ENCODE results near the gene JADE1. TPM values are rescaled to one million over a fixed set of nuclear protein-coding genes. Genes with fewer than 3 reads are reported as not detected.

The JADE1 gene
- total and polyA plus RNA-seq, 2 of the 13 experiments (the other 11 are each of a cell fraction or from before 2014, with no cell fraction given): 5.4 to 19.3 TPM

DNA sequence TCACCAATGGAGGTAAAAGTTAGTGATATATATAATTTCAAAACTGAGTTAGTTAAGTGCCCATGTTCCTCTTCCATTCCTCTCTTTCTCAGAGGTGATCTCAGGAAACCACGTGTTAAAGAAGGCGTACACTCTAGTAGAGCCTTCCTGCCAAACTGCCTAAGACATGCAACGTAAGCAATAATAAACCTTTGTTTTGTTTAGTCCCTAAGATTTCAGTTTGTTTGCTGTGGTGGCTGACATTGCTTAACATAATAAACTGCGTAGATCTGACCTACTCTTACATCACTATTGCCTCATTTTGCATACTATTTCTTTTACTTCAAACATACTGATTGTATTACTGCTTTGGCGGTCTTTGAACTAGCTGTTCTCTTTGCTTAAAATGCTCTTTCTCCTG is 99.2 kb downstream of the JADE1 start:
- Histone ChIP-seq H2AFZ (ENCODE audit: low read length) (no peak overlapping the region), H3K4me3 (replicated peaks in 1 of 3; ENCODE audit: insufficient read depth in 1 of 3, low read depth in 2 of 3, low read length in 3 of 3) (no peak overlapping the region), H3K9ac (ENCODE audit: insufficient read depth, low read depth, low read length) (no peak overlapping the region), H4K20me1 (ENCODE audit: insufficient read depth, low read length) (no peaks in the 10 kb centered on the region), H3K9me3 (ENCODE audit: low read length) (no peaks in the 10 kb centered on the region), H3K4me2 (ENCODE audit: low read depth, low read length) (no peak overlapping the region), H3K79me2 (ENCODE audit: insufficient read depth, low read length) (no peaks in the 10 kb centered on the region), H3K36me3 (replicated peaks in 1 of 2; ENCODE audit: control insufficient read depth in 1 of 2, insufficient read depth in 2 of 2, low read length in 2 of 2) (no peaks in the 10 kb centered on the region), H3K4me1 (ENCODE audit: insufficient read depth, low read length) (no peaks in the 10 kb centered on the region), H3K27me3 (ENCODE audit: control insufficient read depth in 1 of 2, insufficient read depth in 2 of 2, low read length in 2 of 2) (no peaks in the 10 kb centered on the region; a peak in 1 of 5 replicates), H3K27ac (ENCODE audit: extremely low read length, insufficient read depth, low read length) (no peak overlapping the region)
- CTCF ChIA-PET (ENCODE audit: low intra/inter-chr PET ratio, low total read pairs): no interaction called here
- no peak for FAIRE-seq
- no peak for ATAC-seq
- BruUV-seq (replicated peaks): no TSS peak
- intact Hi-C loops (cut with micrococcal nuclease; ENCODE audit: unreplicated experiment): no loop called here
- 95% methylated on average over 5 of the region's 5 CpGs for WGBS (ENCODE audit: low lambda C conversion rate)
- POLR2A ChIA-PET: no interaction called here
- TF ChIP-seq, protein P1, sequence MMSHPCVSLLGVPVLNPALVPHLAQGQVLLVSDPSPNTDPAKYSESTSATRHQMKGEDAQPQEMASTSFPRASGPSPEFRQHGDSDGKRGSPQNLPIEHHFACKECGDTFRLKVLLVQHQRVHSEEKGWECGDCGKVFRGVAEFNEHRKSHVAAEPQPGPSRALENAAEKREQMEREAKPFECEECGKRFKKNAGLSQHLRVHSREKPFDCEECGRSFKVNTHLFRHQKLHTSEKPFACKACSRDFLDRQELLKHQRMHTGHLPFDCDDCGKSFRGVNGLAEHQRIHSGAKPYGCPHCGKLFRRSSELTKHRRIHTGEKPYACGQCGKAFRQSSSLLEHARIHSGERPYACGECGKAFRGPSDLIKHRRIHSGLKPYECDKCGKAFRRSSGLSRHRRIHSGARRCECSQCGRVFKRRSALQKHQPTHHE (CRISPR knock-in tag; IDR thresholded peaks at IDR 0.05; ENCODE audit: borderline replicate concordance): no peak
- 0 out of 2 replicates have a peak, but pooled peaks have one; percentile 9 for TF ChIP-seq CEBPB (IDR thresholded peaks at IDR 0.05; ENCODE audit: borderline replicate concordance, low read depth, low read length)
- in situ Hi-C loops (cut with HindIII; ENCODE audit: extremely low pct_ligation_motif_present, low pct_unique_long_range_greater_than_20kb): no loop called here
- no peak for DNase-seq (ENCODE audit: low spot score)

DNA sequence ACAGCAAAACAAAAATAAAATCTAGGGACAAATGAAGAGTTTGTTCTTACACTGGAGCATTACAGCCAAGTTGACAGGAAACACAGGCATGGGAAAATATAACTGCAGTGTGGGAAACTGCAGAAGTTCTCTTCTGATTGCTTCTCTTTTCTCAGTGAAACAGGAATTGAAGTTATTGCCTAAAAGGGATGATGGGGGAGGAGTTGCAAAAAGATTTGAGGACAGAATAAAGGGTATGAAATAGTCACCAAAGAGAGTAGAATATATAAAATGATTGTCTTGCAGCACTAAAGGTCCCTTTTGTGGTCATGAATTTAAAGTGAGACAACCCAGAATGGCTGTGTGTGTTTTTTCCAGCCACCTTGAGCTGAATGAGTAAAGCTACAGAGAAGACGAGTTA is 103.7 kb downstream of the JADE1 start:
- no peak for ATAC-seq
- CTCF ChIA-PET (ENCODE audit: low intra/inter-chr PET ratio, low total read pairs): no interaction called here

More for the DNA sequence above, 103.7 kb downstream of the JADE1 start:
- H3K27me3 ChIP-seq (ENCODE audit: control insufficient read depth in 1 of 2, insufficient read depth in 2 of 2, low read length in 2 of 2): no peaks in the 10 kb centered on the region; a peak in 1 of 5 replicates
- no peaks in the 10 kb centered on the region for H3K4me1 ChIP-seq (ENCODE audit: insufficient read depth, low read length)
- BruUV-seq (replicated peaks): no TSS peak
- FAIRE-seq (no peak), DNase-seq (ENCODE audit: low spot score) (no peak)
- no peak for TF ChIP-seq REXO4 (CRISPR knock-in tag; IDR thresholded peaks at IDR 0.05; ENCODE audit: borderline replicate concordance)
- TF ChIP-seq AKAP8 (CRISPR knock-in tag; IDR thresholded peaks at IDR 0.05): no peak
- no peak for TF ChIP-seq ZNF598 (CRISPR knock-in tag; IDR thresholded peaks at IDR 0.05; ENCODE audit: borderline replicate concordance)
- TF ChIP-seq, protein P2, sequence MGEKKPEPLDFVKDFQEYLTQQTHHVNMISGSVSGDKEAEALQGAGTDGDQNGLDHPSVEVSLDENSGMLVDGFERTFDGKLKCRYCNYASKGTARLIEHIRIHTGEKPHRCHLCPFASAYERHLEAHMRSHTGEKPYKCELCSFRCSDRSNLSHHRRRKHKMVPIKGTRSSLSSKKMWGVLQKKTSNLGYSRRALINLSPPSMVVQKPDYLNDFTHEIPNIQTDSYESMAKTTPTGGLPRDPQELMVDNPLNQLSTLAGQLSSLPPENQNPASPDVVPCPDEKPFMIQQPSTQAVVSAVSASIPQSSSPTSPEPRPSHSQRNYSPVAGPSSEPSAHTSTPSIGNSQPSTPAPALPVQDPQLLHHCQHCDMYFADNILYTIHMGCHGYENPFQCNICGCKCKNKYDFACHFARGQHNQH (CRISPR knock-in tag; IDR thresholded peaks at IDR 0.05): no peak
- TF ChIP-seq, protein P3, sequence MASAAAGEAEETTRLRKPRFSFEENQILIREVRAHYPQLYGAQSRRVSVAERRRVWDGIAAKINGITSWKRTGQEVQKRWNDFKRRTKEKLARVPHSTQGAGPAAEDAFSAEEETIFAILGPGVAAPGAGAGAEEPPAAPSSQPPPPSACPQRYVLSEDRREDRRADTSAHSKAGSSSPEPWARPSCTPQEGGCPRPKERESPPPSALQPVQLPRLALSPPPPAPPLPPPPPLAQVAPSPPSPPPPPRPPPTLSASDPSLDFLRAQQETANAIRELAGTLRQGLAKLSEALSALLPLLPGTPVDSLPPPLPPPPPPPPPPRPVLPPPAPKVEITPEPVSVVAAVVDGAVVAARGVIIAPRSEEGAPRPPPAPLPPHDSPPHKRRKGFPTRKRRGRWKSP (CRISPR knock-in tag; IDR thresholded peaks at IDR 0.05): no peak
- no peak for TF ChIP-seq RFXANK (CRISPR knock-in tag; IDR thresholded peaks at IDR 0.05)
- TF ChIP-seq ETV5 (CRISPR knock-in tag; IDR thresholded peaks at IDR 0.05; ENCODE audit: borderline replicate concordance): no peak
- no peak for TF ChIP-seq ISX (CRISPR knock-in tag; conservative IDR thresholded peaks at IDR 0.05)
- TF ChIP-seq, protein P4, sequence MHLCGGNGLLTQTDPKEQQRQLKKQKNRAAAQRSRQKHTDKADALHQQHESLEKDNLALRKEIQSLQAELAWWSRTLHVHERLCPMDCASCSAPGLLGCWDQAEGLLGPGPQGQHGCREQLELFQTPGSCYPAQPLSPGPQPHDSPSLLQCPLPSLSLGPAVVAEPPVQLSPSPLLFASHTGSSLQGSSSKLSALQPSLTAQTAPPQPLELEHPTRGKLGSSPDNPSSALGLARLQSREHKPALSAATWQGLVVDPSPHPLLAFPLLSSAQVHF (CRISPR knock-in tag; IDR thresholded peaks at IDR 0.05): no peak
- no peak for TF ChIP-seq BORCS8-MEF2B (CRISPR knock-in tag; IDR thresholded peaks at IDR 0.05)
- no peak for TF ChIP-seq ZNF260 (CRISPR knock-in tag; IDR thresholded peaks at IDR 0.05; ENCODE audit: borderline replicate concordance, low read depth)
- no peak for TF ChIP-seq KDM5A (IDR thresholded peaks at IDR 0.05; ENCODE audit: borderline replicate concordance, low read length)
- no peak for TF ChIP-seq HNRNPH1 (optimal IDR thresholded peaks at IDR 0.05; ENCODE audit: low read depth, low read length)
- no peak for TF ChIP-seq ZNF543 (CRISPR knock-in tag; IDR thresholded peaks at IDR 0.05)
- no peaks in the 10 kb centered on the region for H3K79me2 ChIP-seq (ENCODE audit: insufficient read depth, low read length)
- no peaks in the 10 kb centered on the region for H4K20me1 ChIP-seq (ENCODE audit: insufficient read depth, low read length)
- H3K9me3 ChIP-seq (ENCODE audit: low read length): no peaks in the 10 kb centered on the region
- no peak overlapping the region for H3K9ac ChIP-seq (ENCODE audit: insufficient read depth, low read depth, low read length)
- no peak overlapping the region for H2AFZ ChIP-seq (ENCODE audit: low read length)
- POLR2A ChIA-PET: no interaction called here
- H3K27ac ChIP-seq (ENCODE audit: extremely low read length, insufficient read depth, low read length): no peak overlapping the region
- no peaks in the 10 kb centered on the region for H3K36me3 ChIP-seq (replicated peaks in 1 of 2; ENCODE audit: control insufficient read depth in 1 of 2, insufficient read depth in 2 of 2, low read length in 2 of 2)
- whole genome bisulfite sequencing (ENCODE audit: low lambda C conversion rate): 100% methylated on average over 1 of the region's 1 CpG
- intact Hi-C loops (cut with micrococcal nuclease; ENCODE audit: unreplicated experiment): no loop called here
- no peak overlapping the region for H3K4me3 ChIP-seq (replicated peaks in 1 of 3; ENCODE audit: insufficient read depth in 1 of 3, low read depth in 2 of 3, low read length in 3 of 3)
- in situ Hi-C loops (cut with HindIII; ENCODE audit: extremely low pct_ligation_motif_present, low pct_unique_long_range_greater_than_20kb): no loop called here
- H3K4me2 ChIP-seq (ENCODE audit: low read depth, low read length): no peak overlapping the region
